GM19372 (cell line): Measurements from ENCODE around the gene HTT.
"Not testable (repeated sequence)": the region's sequence is repeated elsewhere in the genome, so short reads cannot be mapped to it uniquely, and the experiment has no call there.

Experiments used
- ATAC-seq: cut with Tn5 transposase; IDR thresholded peaks from one replicate; pipeline ENCODE4 v1.9.1; 2021; ENCODE audit warnings: mild to moderate bottlenecking, low read depth, moderate library complexity; ENCODE audit not compliant: unreplicated experiment

HTT gene

GRCh38 chr4:3116955-3117354, 42.5 kb downstream of the HTT start:
- no peak for ATAC-seq

DNA sequence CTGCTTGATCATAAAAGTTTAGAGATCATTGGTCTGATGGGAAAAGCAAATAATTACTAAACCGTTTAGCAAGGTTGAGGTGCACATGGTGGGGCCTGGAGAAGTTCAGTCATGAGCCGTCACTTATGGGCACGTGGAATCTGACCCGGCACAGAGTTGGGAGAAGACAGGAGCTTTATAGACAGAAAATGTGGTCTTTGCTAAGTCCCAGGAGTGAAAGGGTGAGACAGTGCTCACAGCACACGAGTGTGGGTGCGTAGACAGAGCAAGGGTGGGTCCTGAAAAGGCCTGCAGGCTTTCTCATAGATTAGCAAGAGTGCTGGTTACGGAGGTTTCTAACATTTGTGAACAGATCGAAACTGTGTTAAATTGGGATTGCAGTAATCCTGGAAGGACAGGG, 43.8 kb downstream of the HTT start:
- ATAC-seq, result no peak

- ATAC-seq, result no peak
Measured at GRCh38 chr4:3119464-3119863, 45.0 kb downstream of the HTT start.

DNA sequence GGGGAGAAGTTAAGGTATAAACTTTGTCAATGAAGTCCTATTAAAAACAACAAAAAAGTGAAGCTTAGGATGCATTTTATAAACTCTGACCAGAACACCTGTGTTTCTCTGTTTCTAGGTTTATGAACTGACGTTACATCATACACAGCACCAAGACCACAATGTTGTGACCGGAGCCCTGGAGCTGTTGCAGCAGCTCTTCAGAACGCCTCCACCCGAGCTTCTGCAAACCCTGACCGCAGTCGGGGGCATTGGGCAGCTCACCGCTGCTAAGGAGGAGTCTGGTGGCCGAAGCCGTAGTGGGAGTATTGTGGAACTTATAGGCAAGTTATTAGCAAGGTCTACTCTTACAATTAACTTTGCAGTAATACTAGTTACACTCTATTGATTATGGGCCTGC, 46.6 kb downstream of the HTT start:
- ATAC-seq, result no peak

DNA sequence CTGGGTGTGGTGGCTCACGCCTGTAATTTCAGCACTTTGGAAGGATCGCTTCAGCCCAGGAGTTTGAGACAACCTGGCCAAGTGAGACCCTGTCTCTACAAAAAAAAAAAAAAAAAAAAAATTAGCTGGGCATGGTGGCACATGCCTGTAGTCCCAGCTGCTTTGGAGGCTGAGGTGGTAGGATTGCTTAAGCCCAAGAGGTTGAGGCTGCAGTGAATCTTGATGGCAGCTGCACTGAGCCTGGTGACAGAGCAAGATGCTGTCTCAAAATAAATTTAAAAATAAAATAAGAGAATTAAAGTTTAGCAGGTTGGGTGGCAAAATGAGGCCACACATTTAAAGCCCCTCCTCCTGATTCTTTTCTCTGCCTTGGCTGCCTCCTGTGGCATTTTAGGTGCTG, 47.1 kb downstream of the HTT start:
- ATAC-seq, result no peak

GRCh38 chr4:3122081-3122563, 47.6 kb downstream of the HTT start:
- no peak for ATAC-seq

DNA sequence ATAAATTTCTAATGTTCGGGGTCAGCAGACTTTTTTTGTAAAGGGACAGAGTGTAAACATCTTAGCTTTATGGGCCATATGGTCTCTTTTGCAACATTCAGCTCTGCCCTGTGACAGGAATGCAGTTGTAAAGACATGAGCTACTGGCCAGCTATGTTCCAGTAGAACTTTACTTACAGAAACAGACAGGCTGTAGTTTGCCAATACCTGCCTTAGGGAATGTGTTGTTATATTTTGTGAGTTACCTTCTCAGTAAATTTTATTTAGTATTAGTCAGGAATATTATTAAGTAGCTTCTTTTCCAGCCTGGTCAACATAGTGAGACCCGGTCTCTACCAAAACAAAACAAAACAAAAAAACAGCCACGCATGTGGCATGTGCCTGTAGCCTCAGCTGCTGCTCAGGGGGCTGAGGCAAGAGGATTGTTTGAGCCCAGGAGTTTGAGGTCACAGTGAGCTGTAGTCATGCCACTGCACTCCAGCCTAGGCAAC, 48.7 kb downstream of the HTT start:
- no peak for ATAC-seq

DNA sequence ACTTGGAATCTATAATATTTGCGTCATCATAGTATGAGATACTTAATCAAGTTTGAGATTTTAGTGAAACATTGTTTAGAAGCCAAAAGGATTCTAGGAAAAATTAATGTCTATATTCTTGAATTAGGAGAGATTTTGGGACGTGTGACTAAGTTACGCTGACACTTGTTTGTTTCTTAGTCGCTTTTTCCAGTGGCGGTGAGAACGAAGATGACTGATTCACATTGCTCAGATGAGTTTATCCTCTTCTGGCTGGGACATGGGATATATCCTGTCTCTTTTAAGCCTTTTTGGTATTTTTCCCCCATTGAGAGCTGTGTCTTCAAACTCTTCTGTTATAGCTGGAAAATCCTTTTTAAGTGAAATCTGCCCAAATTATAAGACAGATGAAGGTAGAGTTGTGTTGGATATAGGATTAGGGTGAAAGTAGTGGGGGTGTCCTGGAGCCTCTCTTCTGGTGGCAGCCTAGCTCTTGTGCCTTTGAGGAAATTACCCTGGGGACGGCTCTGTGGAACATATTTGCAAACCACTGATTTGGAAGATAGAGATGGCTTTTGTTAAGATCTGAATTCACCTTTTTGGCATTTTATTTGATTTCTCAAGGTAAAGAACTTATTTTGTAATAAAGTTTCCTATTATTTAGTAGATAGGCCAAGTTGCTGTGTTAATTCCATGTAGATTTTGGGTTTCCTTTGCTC, 49.7 kb downstream of the HTT start:
- ATAC-seq, result no peak

DNA sequence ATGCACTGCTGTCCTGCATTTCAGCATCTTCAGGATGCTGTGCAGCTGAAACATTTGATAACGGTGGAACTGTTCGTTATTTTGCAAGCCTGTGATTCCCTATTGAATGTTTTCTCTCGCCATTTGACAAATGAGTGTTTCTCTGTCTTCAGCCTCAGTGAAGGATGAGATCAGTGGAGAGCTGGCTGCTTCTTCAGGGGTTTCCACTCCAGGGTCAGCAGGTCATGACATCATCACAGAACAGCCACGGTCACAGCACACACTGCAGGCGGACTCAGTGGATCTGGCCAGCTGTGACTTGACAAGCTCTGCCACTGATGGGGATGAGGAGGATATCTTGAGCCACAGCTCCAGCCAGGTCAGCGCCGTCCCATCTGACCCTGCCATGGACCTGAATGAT, 52.6 kb downstream of the HTT start:
- ATAC-seq, result no peak

DNA sequence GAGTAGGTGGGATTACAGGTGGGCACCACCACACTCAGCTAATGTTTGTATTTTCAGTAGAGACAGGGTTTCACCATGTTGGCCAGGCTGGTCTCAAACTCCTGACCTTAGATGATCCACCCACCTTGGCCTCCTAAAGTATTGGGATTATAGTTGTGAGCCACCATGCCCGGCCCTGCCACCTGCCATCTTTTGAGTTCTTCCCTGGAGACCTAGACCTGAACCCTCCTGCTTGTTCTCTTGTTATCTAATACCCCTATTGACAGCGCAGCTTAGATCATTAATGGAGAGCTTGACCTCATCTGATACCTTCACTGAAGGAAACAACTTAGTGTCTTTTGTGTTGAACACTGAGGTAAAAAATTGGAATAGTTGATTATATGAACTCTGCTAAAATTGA, 53.6 kb downstream of the HTT start:
- ATAC-seq, result no peak

GRCh38 chr4:3128976-3129375, 54.5 kb downstream of the HTT start:
- ATAC-seq, result no peak

DNA sequence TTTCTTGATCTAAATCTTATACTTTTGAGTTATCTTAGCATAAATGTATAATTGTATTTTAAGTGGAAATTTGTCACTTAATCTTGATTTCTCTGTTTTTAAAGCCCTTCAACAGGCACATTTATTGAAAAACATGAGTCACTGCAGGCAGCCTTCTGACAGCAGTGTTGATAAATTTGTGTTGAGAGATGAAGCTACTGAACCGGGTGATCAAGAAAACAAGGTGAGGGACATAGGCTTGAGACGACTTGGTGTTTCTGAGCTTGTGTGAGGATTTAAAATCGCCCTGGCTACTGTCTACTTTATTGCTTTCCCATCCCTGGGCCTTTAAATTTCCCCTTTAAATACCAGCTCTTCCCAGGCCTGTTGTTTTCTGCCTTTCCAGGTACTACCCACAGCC, 55.7 kb downstream of the HTT start:
- no peak for ATAC-seq

- ATAC-seq, result no peak
Measured at GRCh38 chr4:3130826-3131225, 56.3 kb downstream of the HTT start.

DNA sequence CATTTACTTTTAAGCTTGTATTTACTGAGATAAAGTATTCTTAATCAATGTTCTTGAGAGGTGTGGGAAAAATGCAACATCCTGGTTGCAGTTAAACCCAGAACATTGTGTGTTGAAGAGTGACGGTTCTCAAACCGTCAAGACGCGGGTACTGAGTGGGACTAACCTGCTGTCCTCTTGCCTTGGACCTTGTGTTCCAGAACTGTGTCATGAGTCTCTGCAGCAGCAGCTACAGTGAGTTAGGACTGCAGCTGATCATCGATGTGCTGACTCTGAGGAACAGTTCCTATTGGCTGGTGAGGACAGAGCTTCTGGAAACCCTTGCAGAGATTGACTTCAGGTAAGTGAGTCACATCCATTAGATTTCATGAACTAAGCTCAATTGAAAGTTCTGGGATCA, 59.7 kb downstream of the HTT start:
- ATAC-seq, result no peak

- no peak for ATAC-seq
Measured at GRCh38 chr4:3135155-3136011, 60.9 kb downstream of the HTT start.

GRCh38 chr4:3136454-3136853, 62.0 kb downstream of the HTT start:
- no peak for ATAC-seq

DNA sequence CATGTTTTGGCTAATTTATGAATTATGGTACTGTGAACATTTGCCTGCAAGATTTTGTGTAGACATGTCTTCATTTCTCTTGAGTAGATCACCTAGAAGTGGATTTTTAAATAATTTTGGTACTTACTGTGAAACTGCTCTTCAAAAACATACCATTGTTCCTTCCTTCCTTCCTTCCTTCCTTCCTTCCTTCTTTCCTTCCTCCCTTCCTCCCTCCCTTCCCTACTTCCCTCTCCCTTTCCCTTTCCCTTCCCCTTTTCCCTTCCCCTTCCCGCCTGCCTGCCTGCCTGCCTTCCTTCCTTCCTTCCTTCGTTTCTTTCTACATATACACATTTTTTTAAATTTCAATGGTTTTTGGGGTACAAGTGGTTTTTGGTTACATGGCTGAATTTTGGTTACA, 63.4 kb downstream of the HTT start:
- no peak for ATAC-seq

GRCh38 chr4:3145234-3145924, 70.9 kb downstream of the HTT start:
- ATAC-seq, result no peak

DNA sequence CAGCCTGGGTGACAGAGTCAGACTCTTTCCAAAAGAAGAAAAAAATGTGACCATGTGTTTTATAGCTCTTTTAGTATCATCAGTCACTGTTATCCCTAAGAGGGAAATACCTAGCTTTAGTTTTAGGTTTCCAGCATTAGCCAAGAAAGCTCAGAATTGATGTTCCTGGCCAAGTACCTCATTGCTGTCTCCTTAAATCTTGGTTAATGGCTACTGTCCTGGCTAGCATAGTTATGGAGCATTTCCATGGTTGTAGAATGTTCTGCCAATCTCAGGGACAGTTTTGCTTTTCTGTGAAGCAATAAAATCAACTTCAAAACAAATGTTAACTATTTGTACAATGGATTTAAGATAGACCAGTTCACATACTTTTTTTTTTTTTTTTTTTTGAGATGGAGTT, 74.4 kb downstream of the HTT start:
- no peak for ATAC-seq

DNA sequence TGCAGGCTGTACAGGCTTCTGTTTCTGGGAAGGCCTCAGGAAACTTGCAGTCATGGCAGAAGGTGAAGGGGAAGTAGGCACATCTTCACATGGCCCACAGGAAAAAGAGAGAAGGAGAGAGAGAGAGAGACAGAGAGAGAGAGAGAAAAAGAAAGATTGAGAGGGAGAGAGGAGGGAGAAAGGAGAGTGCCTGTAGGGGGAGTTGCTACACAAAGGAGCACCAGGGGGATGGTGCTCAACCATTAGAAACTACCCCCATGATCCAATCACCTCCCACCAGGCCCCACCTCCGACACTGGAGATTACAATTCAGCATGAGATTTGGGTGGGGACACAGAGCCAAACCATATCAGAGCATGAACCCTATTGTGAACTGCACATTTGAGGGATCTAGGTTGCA, 76.8 kb downstream of the HTT start:
- not testable (repeated sequence) for ATAC-seq

DNA sequence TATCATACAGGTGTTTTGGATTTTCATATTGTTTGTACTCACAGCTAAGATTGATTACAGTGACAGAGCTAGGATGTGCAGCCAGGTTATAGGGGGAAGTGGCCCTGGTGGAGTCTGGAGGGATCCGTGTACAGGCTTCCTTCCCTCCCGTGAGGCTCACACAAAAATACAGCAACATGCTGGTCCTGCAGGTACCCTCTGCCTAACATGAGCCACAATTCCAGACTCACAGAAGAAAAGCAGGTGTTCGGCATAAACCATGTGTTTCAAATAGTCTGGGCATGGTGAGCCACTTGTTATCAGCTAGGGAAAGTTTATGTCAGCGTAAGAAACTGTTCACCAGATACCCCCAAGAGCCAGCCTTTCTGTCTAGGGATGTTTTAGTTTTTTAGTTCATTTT, 82.9 kb downstream of the HTT start:
- ATAC-seq, result no peak
